ENCODE results near the gene ERMARD.
"Not testable (repeated sequence)": the region's sequence is repeated elsewhere in the genome, so short reads cannot be mapped to it uniquely, and the experiment has no call there.

The ERMARD gene

DNA sequence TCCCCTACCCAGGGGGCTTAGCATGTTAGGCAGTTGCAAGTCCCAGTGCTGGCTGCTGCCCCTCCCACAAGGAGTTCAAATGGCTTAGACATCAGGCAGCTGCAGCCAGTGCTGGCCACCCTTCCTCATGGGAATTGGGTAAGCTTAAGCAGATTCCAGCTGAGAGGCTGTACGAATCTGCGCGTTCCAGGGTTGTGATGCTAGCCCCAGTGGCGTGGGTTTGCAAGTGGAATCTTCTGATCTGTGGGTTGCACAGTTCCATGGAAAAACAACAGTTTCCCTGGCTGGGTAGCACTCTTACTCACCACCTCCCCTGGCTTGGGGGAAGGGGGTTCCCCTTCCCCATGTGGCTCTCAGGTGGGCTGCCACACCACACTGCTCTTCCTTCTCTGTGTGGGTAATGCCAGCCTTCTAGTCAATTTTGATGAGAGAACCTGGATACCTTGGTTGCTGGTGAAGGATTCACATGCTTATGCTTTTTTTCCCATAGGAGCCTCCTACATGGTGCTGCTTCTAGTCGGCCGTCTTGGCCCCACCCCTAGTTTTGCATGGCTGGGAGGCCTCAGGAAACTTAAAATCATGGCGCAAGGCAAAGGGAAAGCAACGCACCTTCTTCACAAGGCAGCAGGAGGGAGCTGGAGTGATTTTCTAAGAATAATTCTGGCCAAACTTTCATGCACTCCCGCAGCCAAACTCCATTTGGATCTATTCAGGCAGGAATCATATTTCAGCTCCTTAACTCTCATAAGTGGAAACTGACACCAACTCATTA lies 13.0 kb upstream of the ERMARD start:
- no peak for DNase-seq

- no peak for DNase-seq
These were observed 12.4 kb upstream of the ERMARD start for GRCh38 chr6:169738976-169739529.

- no peak for DNase-seq
These were observed 10.1 kb upstream of the ERMARD start for GRCh38 chr6:169741344-169741743.

DNA sequence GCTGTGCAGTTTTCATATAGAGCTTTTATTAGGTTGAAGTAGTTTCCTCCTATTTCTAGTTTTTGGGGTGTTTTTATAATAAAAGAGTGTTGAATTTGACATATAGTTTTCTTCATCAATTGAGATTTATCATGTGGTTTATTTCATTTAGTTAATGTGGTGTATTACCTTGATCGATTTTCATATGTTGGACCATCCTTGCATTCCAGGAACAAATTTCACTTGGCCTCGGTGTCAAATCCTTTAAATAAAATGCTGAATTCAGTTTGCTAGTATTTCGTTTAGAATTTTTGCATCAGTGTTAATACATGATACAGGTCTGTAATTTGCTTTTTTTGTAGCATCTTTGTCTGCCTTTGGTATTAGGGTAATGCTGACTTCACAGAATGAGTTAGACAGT lies 6.0 kb upstream of the ERMARD start:
- DNase-seq = no peak

- DNase-seq = no peak
These were observed 4.9 kb upstream of the ERMARD start for GRCh38 chr6:169746556-169746955.

GRCh38 chr6:169752074-169752623 lies 727 bp downstream of the ERMARD start:
- DNase-seq = no peak

DNA sequence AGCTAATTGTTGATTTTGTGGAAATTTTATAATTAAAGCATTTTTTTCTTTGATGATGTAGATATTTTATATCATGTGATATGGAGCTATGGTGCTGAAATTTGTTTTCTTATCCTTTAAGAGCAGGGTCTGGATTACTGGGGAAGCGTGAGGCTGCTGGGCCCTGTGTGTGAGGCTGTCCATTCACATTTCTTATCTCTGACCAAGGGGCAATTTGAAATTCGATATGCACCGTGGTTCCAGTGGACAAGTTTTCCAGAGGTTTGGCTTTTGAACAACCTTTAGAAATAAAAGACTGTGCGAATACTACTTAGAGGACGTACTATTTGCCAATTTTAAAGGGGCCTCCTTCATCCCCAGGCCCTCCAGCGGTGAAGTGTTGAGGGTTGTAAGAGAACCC lies 3.7 kb downstream of the ERMARD start:
- DNase-seq = no peak

DNA sequence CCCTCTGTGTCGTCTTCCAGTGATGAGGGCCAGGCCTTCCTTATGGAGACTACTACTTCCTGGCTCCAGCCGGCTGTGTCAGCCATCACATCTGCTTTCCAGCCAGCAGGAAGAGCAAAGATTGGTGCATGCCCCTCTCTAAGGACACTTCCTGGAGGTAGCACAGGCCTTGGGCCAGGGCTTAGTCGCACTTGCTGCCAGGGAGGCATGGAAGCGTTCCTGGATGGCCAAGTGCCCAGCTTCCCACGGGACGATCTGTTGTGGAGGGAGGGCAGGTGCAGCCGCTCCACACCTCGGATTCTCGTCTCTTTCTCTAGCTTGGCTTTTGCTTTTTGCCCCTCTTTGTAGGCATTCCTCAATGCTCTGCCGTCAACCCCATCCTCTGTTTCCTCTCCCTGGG lies 11.9 kb downstream of the ERMARD start:
- DNase-seq = no peak

DNA sequence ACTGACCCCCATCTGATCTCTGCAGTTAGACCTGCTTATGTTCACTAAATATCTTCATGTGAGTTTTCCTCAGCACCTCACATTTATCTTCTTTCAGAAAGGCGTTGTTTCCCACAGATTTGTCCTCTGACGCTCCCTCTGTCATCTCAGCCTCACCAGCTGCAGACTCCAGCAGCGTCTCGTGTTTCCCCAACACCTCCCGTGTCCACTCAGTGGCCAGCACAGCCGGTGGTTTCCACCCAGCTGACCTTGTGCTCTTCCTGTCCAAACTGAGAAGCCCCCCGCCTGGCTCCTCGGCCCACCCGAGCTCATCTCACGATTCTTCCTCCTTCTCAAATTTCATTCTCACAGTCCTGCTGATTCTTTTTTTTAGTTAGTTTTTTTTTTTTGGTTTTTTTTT lies 12.5 kb downstream of the ERMARD start:
- no peak for DNase-seq

GRCh38 chr6:169765789-169766188 lies 14.4 kb downstream of the ERMARD start:
- DNase-seq = not testable (repeated sequence)

- no peak for DNase-seq
These were observed 14.8 kb downstream of the ERMARD start for GRCh38 chr6:169766232-169766631.

- DNase-seq = no peak
These were observed 15.7 kb downstream of the ERMARD start for GRCh38 chr6:169766921-169767736.

DNA sequence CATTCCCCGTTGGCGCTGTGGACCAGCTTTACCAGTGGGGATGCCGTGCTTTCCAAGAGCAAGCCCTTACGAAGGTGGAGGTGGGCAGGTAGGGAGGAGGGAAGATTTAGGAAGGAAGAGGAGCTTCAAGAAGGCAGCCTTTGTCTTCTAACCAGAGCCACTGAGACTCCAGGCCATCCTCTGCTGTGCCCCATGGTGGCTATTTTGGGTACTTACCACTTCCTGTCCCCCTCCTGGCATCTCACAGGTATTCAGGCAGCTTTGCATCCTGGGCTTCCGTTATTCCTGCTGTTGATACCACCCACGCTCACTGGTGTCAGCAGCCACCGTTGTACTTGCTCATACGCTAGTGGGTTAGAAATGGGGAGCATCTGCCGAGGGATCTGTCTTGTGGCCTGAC lies 22.9 kb downstream of the ERMARD start:
- DNase-seq = no peak

GRCh38 chr6:169775321-169775720 lies 23.9 kb downstream of the ERMARD start:
- DNase-seq = no peak

GRCh38 chr6:169776379-169776778 lies 25.0 kb downstream of the ERMARD start:
- no peak for DNase-seq

DNA sequence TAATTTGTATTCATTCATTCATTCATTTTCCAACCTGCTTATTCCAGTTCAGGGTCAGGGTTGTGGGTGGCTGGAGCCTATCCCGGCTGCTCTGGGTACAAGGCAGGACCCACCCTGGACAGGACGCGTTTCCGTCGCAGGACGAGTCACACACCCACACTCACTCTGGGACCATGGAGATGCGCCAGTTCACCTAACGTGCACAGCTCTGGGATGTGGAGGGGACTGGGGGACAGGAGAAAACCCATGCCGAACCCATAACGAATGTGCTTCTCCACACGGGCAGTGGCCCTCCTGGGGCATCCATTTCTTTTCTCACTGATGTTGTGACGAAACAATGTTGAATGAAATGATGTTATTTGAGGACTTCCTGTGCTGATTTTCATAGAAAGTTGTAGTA lies 26.5 kb downstream of the ERMARD start:
- DNase-seq = no peak

DNA sequence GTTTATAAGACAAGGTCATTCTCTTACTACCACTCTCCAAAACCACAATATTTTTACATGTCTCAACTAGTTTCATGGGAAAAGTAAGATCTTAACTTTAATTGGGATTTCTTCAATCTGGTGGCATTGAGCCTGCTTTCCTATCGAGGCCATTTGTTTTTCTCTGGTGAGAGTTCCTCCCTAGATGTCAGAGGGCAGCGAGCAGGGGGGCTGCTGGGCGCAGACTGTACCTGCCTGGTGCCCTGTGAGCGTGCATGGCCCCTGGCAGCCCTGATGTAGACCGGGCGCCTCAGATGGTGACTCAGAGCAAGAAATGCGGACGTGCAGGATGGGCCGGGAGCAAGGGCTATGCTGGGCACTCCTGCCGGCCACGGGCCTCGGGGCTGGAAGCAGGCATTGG lies 27.2 kb downstream of the ERMARD start:
- no peak for DNase-seq

DNA sequence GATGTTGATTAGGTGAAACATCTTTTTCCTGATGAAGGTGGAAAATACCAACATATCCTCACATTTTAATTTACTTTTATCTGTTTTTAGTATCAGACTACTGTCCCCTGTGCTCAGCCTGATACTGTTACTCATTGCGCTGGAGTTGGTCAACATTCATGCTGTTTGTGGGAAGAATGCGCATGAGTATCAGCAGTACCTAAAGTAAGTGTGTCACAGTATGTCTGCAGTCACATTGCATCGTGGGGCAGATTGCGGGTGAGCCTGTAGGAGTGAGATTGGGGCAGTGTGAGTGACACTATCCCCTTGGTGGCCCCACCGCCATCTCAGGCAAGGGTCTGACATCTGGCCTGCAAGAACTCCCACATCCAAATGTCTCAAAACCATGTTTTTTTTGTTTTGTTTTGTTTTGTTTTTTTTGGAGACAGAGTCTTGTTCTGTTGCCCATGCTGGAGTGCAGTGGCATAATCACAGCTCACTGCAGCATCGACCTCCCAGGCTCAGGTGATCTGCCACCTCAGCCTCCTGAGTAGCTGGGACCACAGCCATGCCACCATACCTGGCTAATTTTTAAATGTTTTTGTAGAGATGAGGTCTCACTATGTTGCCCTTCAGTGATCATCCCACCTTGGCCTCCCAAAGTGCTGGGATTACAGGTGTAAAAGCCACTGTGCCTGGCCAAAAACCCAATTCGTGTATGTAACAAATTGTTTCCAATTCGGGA lies 27.8 kb downstream of the ERMARD start:
- DNase-seq = no peak

DNA sequence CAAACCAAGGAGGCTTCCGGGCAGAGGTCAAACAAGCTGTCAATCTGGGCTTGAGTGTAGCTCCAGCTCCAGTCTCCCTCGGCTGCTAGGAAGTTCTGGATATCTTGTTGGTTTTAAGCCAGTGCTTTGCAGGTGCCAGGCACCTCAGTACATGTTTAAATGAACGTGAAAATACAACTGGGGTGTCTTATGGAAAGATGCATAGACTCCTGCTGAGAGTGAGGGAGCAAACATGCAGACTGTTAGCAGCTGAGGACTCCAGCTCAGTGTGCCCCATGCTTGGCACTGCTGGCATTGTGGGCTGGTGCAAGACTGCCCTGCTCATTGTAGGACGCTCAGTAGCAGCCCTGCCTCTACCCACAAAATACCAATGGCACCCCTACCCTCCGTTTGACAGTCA lies 28.5 kb downstream of the ERMARD start:
- DNase-seq = no peak

- DNase-seq = no peak
These were observed 29.2 kb downstream of the ERMARD start for GRCh38 chr6:169780571-169781091.

DNA sequence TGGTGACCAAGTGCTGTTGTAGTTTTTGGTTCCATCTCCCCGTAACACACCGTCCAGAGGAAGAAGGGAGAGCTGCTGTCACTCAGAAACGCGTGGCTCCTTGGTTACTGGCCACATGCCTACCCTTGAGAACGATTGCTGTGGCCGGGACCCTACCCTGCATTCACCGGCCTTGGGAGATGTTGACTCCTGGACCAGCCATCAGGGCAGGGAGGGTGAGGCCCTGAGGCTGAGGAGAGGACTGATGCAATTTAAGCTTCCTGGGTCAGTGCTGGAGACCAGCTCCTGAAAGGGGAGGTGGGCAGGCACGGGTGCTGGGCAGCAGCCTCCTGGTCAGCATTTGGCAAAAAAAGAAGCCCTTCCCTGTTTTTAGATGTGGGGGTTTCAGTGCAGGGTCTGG lies 31.5 kb downstream of the ERMARD start:
- DNase-seq = no peak

- DNase-seq = no peak
These were observed 32.0 kb downstream of the ERMARD start for GRCh38 chr6:169783401-169783800.

All from T-helper 9 cell (primary cell).